Panc1 (cell line): ENCODE results near the gene GNPDA2. TPM values are rescaled to one million over a fixed set of nuclear protein-coding genes. Genes with fewer than 3 reads are reported as not detected.

Experiments used
- ATAC-seq: fragments of 200-7000 bp; cut with Tn5 transposase; 2 replicates; pipeline ENCODE4 v1.9.1; 2020; ENCODE audit warnings: mild to moderate bottlenecking, moderate library complexity
- BruUV-seq: library from RNA; stranded (reverse); fragments of 400-500 nt; replicated peaks from 2 replicates; lab custom pipeline; 2021; lab: Mats Ljungman, UMichigan
- CTCF ChIA-PET: fragments of 300-600 bp; sonication (Branson Sonifier 250); formaldehyde crosslinking; loops from one replicate; lab custom pipeline; 2022; ENCODE audit warnings: antibody characterized with exemption; lab: Charles Lee
- POLR2A ChIA-PET: fragments of 300-600 bp; sonication (Branson Sonifier 250); formaldehyde crosslinking; loops from one replicate; lab custom pipeline; 2022; ENCODE audit warnings: antibody characterized with exemption; lab: Charles Lee
- DNase-seq: peaks from one replicate; pipeline ENCODE4 v3.0.0-alpha.2; 2010; ENCODE audit warnings: low read depth, low spot score
- H3K27ac ChIP-seq: 2 replicates; pipeline ENCODE4 v1.5.1; 2011; ENCODE audit warnings: mild to moderate bottlenecking, low read length, inconsistent platforms
- H3K27me3 ChIP-seq: fragments of 200-500 bp; sonication (Bioruptor generic); 2 replicates; pipeline ENCODE4 v1.6.0; 2014; ENCODE audit warnings: low read length, inconsistent platforms; ENCODE audit not compliant: control insufficient read depth, insufficient read depth
- H3K36me3 ChIP-seq: fragments of 200-500 bp; sonication (Bioruptor generic); 2 replicates; pipeline ENCODE4 v1.5.1; 2014; ENCODE audit warnings: inconsistent platforms, mild to moderate bottlenecking, low read length, moderate library complexity; ENCODE audit not compliant: control insufficient read depth, insufficient read depth
- H3K4me1 ChIP-seq: 2 replicates; pipeline ENCODE4 v1.5.1; 2011; ENCODE audit warnings: inconsistent platforms, mild to moderate bottlenecking, low read length, moderate library complexity; ENCODE audit not compliant: control insufficient read depth, insufficient read depth
- H3K4me3 ChIP-seq, 2 experiments: 2 replicates each; pipeline ENCODE4 v1.5.1; 2011 to 2012; ENCODE audit warnings: low read depth in 2 of 2, low read length in 2 of 2, mild to moderate bottlenecking in 2 of 2, inconsistent platforms in 1 of 2, moderate library complexity in 1 of 2
- H3K9me3 ChIP-seq: fragments of 200-500 bp; sonication (Bioruptor generic); 2 replicates; pipeline ENCODE4 v1.5.1; 2014; ENCODE audit warnings: low read depth, mild to moderate bottlenecking, inconsistent platforms, low read length, moderate library complexity; ENCODE audit not compliant: control insufficient read depth, insufficient read depth
- POLR2AphosphoS5 ChIP-seq: IDR thresholded peaks from 2 replicates; pipeline ENCODE4 v1.6.1; 2012; ENCODE audit warnings: mild to moderate bottlenecking, low read depth, low read length, moderate library complexity
- REST ChIP-seq, 2 experiments: IDR thresholded peaks; 2 replicates each; pipeline ENCODE4 v1.6.1; 2011 to 2012; ENCODE audit warnings: low read depth in 2 of 2, control low read depth in 1 of 2, low read length in 1 of 2, mild to moderate bottlenecking in 1 of 2, moderate library complexity in 1 of 2; ENCODE audit not compliant: insufficient read depth in 1 of 2
- SIN3A ChIP-seq: IDR thresholded peaks from 2 replicates; pipeline ENCODE4 v1.6.1; 2012; ENCODE audit warnings: low read depth, mild to moderate bottlenecking, low read length, moderate library complexity, borderline replicate concordance; ENCODE audit not compliant: insufficient read depth
- TCF7L2 ChIP-seq: IDR thresholded peaks from 2 replicates; pipeline ENCODE4 v1.6.1; 2011; ENCODE audit warnings: mild to moderate bottlenecking, low read depth, low read length, inconsistent platforms
- in situ Hi-C: cut with HindIII; loops from 2 replicates; pipeline ENCODE4 v1.10.0; 2016; ENCODE audit warnings: low sequenced_read_pairs, low pct_unique_long_range_greater_than_20kb
- intact Hi-C: fragments of 100-400 bp; cut with micrococcal nuclease; formaldehyde crosslinking; loops from one replicate; pipeline ENCODE4 v1.10.0; 2022; ENCODE audit not compliant: unreplicated experiment
- total RNA-seq: library from RNA; stranded (reverse); gene quantifications from one replicate; pipeline ENCODE4 v1.2.1, GENCODE V29; 2021; ENCODE audit not compliant: unreplicated experiment
- TF ChIP-seq, protein P1 (sequence below): fragments of 450-650 bp; IDR thresholded peaks from 2 replicates; pipeline ENCODE4 v1.5.1; 2017; ENCODE audit warnings: mild to moderate bottlenecking

Gene GNPDA2
- total RNA-seq, 1 experiment from 2014 or later, result 17.9 TPM

DNA sequence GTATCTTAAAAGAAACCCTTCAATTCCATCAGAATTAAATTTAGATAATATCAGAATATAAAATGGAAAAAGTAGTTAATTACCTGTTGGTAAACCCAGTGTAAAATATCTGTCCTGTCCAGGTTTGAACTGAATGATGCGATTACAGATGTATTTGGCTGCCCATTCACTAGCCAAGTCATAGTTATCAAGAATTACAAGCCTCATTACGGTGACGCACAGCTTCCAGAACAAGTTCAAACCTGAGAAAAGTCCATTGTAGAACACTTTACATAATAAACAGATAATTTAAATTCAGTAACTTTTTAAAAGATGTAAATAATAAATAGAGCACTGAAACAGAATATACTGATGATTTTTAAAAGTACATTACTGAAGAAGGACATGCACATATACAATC, 4.4 kb downstream of the GNPDA2 start:
- in situ Hi-C loops, result no loop called here
- no peak overlapping the region for H3K4me3 ChIP-seq
- intact Hi-C loops, result no loop called here
- TF ChIP-seq SIN3A, result no peak
- TF ChIP-seq, protein P1, sequence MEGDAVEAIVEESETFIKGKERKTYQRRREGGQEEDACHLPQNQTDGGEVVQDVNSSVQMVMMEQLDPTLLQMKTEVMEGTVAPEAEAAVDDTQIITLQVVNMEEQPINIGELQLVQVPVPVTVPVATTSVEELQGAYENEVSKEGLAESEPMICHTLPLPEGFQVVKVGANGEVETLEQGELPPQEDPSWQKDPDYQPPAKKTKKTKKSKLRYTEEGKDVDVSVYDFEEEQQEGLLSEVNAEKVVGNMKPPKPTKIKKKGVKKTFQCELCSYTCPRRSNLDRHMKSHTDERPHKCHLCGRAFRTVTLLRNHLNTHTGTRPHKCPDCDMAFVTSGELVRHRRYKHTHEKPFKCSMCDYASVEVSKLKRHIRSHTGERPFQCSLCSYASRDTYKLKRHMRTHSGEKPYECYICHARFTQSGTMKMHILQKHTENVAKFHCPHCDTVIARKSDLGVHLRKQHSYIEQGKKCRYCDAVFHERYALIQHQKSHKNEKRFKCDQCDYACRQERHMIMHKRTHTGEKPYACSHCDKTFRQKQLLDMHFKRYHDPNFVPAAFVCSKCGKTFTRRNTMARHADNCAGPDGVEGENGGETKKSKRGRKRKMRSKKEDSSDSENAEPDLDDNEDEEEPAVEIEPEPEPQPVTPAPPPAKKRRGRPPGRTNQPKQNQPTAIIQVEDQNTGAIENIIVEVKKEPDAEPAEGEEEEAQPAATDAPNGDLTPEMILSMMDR, result no peak
- TF ChIP-seq TCF7L2, result no peak
- no peak for TF ChIP-seq POLR2AphosphoS5
- TF ChIP-seq REST (IDR thresholded peaks at IDR 0.05; ENCODE audit: insufficient read depth in 1 of 2, low read depth in 2 of 2, low read length in 1 of 2), result no peak
- no peaks in the 10 kb centered on the region for H3K9me3 ChIP-seq
- DNase-seq (no peak), ATAC-seq (no peak)
- H3K27ac ChIP-seq, result no peak overlapping the region
- H3K4me1 ChIP-seq, result peaks cover 4% of the 10 kb centered on the region; the same call in 1 of the 2 replicates
- BruUV-seq, result no TSS peak
- no peaks in the 10 kb centered on the region for H3K27me3 ChIP-seq
- ChIA-PET POLR2A (no interaction called here), CTCF (no interaction called here)
- H3K36me3 ChIP-seq, result no peaks in the 10 kb centered on the region

- Histone ChIP-seq H3K9me3 (no peaks in the 10 kb centered on the region), H3K36me3 (no peaks in the 10 kb centered on the region), H3K4me3 (no peak overlapping the region), H3K4me1 (peaks cover 4% of the 10 kb centered on the region; the same call in 1 of the 2 replicates), H3K27ac (no peak overlapping the region), H3K27me3 (no peaks in the 10 kb centered on the region)
- BruUV-seq, result no TSS peak
- ChIA-PET POLR2A (interaction anchor here (0.7 kb wide), 1 partner anchor 48 kb away, joined by 3 read pairs; no protein-coding TSS in a partner anchor), CTCF (no interaction called here)
- in situ Hi-C loops, result no loop called here
- intact Hi-C loops, result no loop called here
- TF ChIP-seq, protein P1, result no peak
- TF ChIP-seq POLR2AphosphoS5 (no peak), TCF7L2 (no peak), SIN3A (no peak), REST (IDR thresholded peaks at IDR 0.05; ENCODE audit: insufficient read depth in 1 of 2, low read depth in 2 of 2, low read length in 1 of 2) (no peak)
- DNase-seq (no peak), ATAC-seq (no peak)
These were observed 6.0 kb downstream of the GNPDA2 start for GRCh38 chr4:44720371-44720770.
